Heart left ventricle (tissue), 16 donors: ENCODE data around the gene HSPB8. TPM values are rescaled to one million over a fixed set of nuclear protein-coding genes. Genes with fewer than 3 reads are reported as not detected.
A peak's percentile ranks its signal among the peaks of the same experiment; 100 is the strongest.

Source experiments
- ATAC-seq, 4 donors: fragments of 200-7000 bp; cut with Tn5 transposase; one replicate each; pipeline ENCODE4 v1.9.1; 2020 to 2022; ENCODE audit warnings: moderate library complexity in 4 of 4, mild to moderate bottlenecking in 3 of 4, moderate number of reproducible peaks in 1 of 4
- DNase-seq, 5 donors: peaks; one replicate each; pipeline ENCODE4 v3.0.0-alpha.2; 2020
- H3K27ac ChIP-seq, 12 donors: fragments of 200-600 bp; sonication (generic) in 4 of 12; one replicate each; pipeline versions ENCODE4 v1.5.0 to v1.8.0; 2016 to 2022; ENCODE audit warnings: mild to moderate bottlenecking in 2 of 12
- H3K27me3 ChIP-seq, 9 donors: fragments of 200-600 bp; sonication (generic) in 2 of 9; one replicate each; pipeline versions ENCODE4 v1.5.1 to v1.8.0; 2016 to 2022; ENCODE audit warnings: mild to moderate bottlenecking in 3 of 9
- H3K36me3 ChIP-seq, 9 donors: fragments of 200-600 bp; sonication (generic) in 2 of 9; one replicate each; pipeline versions ENCODE4 v1.5.0 to v1.8.0; 2018 to 2022; ENCODE audit warnings: mild to moderate bottlenecking in 2 of 9
- H3K4me1 ChIP-seq, 12 donors: fragments of 200-600 bp; sonication (generic) in 4 of 12; one replicate each; pipeline versions ENCODE4 v1.5.0 to v1.8.0; 2016 to 2022; ENCODE audit warnings: mild to moderate bottlenecking in 3 of 12
- H3K4me3 ChIP-seq, 12 donors: fragments of 200-600 bp; sonication (generic) in 4 of 12; one replicate each; pipeline versions ENCODE4 v1.5.0 to v1.8.0; 2017 to 2022; ENCODE audit warnings: mild to moderate bottlenecking in 9 of 12, moderate library complexity in 4 of 12
- H3K9me3 ChIP-seq, 12 donors: fragments of 200-600 bp; sonication (generic) in 4 of 12; one replicate each; pipeline versions ENCODE4 v1.5.0 to v1.8.0; 2016 to 2022; ENCODE audit warnings: mild to moderate bottlenecking in 1 of 12
- POLR2A ChIP-seq, 2 donors: fragments of 450-650 bp; IDR thresholded peaks; one replicate each; pipeline ENCODE4 v1.6.1; 2017; ENCODE audit warnings: antibody characterized with exemption in 2 of 2, mild to moderate bottlenecking in 2 of 2, moderate library complexity in 2 of 2
- WGBS, 4 donors: extraction: QIAGEN DNeasy Blood & Tissue Kit in 2 of 4; methylation state at CpG; one replicate each; pipeline versions ENCODE4 v1.1.5 to v1.1.7; 2013 to 2018; 5-methylcytosine and 5-hydroxymethylcytosine counted together
- intact Hi-C, 10 donors: fragments of 100-400 bp; cut with DNase I; formaldehyde crosslinking; loops; one replicate each; pipeline versions ENCODE4 v1.11.1 to v1.14.2; 2022
- polyA plus RNA-seq, 2 donors: library from polyadenylated mRNA; stranded (reverse); fragments of 200-250 nt; gene quantifications; one replicate each; pipeline ENCODE4 v1.2.3, GENCODE V29; 2013
- total RNA-seq, 9 donors: library from RNA; depleted of rRNA in 2 of 9; stranded (reverse); fragments of >200 nt in 2 of 9; fragmentation: NEBNext Ultra II Directional in 3 of 9; extraction: Animal tissue kit (Norgen Biotek cat#: 25700) in 3 of 9; gene quantifications; one replicate each; pipeline versions ENCODE4 v1.1.0 to v1.2.4, GENCODE V29; 2016 to 2023
- TF ChIP-seq, protein P1 (sequence below), 12 donors: fragments of 200-600 bp; sonication (generic) in 4 of 12; IDR thresholded peaks; one replicate each; pipeline versions ENCODE4 v1.5.0 to v1.8.0; 2018 to 2022; ENCODE audit warnings: antibody characterized with exemption in 12 of 12, mild to moderate bottlenecking in 5 of 12
- donor health status: ischemic (EF 13 %, LVEDD 7.1; RV severe dilation, severe dysfunction).
- donor health status: healthy with polysubstance abuse.
- donor health status: DM: no; HTN: yes; CAD: no.
- donor health status: DM: no; HTN: no; CAD: no.
- donor health status: ischemic (EF 25% LVEDD 6.9; RV normal size, moderate dysfunction).
- donor health status: ischemic (EF 25% LVEDD 5.7; RV mildly dilated, moderate dysfunction).
- donor health status: healthy.
- donor health status: DM: yes; HTN: yes; CAD: no.
- donor health status: ischemic (EF 35%, LVEDD 5.7; RV mildly dilated, moderate dysfunction).
- donor health status: nonischemic (EF 11% LVEDD 7.7; RV severe dilation, severe dysfunction).
- donor health status: DM: yes; HTN: yes; CAD: no.
- donor health status: PGD.
- donor health status: ischemic (EF 29% LVEDD 5.4; RV normal size, mild dysfunction).
- donor health status: nonischemic (EF 23%, LVEDD 6.1; RV moderate dilation, normal function).

Gene HSPB8
- total and polyA plus RNA-seq, 11 donors = 417 to 662 (median 523) TPM

GRCh38 chr12:119201789-119202543 is 23.2 kb downstream of the HSPB8 start:
- peak overlapping the region in 1 of 12 donors; percentile 78 for H3K27ac ChIP-seq
- DNase-seq = no peak

GRCh38 chr12:119202544-119202943 is 23.8 kb downstream of the HSPB8 start:
- Histone ChIP-seq H3K36me3 (no peaks in the 10 kb centered on the region), H3K27ac (peak overlapping the region in 4 of 12 donors; percentile 66 to 88 (median 78)), H3K4me3 (no peak overlapping the region), H3K27me3 (no peaks in the 10 kb centered on the region), H3K4me1 (peaks cover 0 to 44% (median 28%) of the 10 kb centered on the region in 12 donors), H3K9me3 (no peaks in the 10 kb centered on the region)
- intact Hi-C loops = loop anchor here in 3 of 10 donors (10.0 kb wide), 3 partner anchors 88 to 212 kb away; no protein-coding TSS in a partner anchor
- 44 to 53% (median 46%) methylated on average over 2 of the region's 2 CpGs for WGBS, 4 donors
- no peak for DNase-seq
- ATAC-seq = no peak
- TF ChIP-seq POLR2A (IDR thresholded peaks at IDR 0.05) = no peak
- TF ChIP-seq, protein P1, sequence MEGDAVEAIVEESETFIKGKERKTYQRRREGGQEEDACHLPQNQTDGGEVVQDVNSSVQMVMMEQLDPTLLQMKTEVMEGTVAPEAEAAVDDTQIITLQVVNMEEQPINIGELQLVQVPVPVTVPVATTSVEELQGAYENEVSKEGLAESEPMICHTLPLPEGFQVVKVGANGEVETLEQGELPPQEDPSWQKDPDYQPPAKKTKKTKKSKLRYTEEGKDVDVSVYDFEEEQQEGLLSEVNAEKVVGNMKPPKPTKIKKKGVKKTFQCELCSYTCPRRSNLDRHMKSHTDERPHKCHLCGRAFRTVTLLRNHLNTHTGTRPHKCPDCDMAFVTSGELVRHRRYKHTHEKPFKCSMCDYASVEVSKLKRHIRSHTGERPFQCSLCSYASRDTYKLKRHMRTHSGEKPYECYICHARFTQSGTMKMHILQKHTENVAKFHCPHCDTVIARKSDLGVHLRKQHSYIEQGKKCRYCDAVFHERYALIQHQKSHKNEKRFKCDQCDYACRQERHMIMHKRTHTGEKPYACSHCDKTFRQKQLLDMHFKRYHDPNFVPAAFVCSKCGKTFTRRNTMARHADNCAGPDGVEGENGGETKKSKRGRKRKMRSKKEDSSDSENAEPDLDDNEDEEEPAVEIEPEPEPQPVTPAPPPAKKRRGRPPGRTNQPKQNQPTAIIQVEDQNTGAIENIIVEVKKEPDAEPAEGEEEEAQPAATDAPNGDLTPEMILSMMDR (IDR thresholded peaks at IDR 0.05) = no peak

More at GRCh38 chr12:119201789-119202543, 23.2 kb downstream of the HSPB8 start:
- no peaks in the 10 kb centered on the region for H3K9me3 ChIP-seq
- TF ChIP-seq POLR2A (IDR thresholded peaks at IDR 0.05) = no peak
- TF ChIP-seq, protein P1 (IDR thresholded peaks at IDR 0.05) = no peak
- WGBS, 4 donors = 77 to 85% (median 83%) methylated on average over 8 to 9 of the region's 9 CpGs
- intact Hi-C loops = loop anchor here in 3 of 10 donors (10.0 kb wide), 3 partner anchors 87 to 213 kb away; no protein-coding TSS in a partner anchor
- no peaks in the 10 kb centered on the region for H3K27me3 ChIP-seq
- H3K36me3 ChIP-seq = no peaks in the 10 kb centered on the region
- no peak for ATAC-seq
- H3K4me3 ChIP-seq = no peak overlapping the region
- peaks cover 0 to 39% (median 23%) of the 10 kb centered on the region in 12 donors for H3K4me1 ChIP-seq

DNA sequence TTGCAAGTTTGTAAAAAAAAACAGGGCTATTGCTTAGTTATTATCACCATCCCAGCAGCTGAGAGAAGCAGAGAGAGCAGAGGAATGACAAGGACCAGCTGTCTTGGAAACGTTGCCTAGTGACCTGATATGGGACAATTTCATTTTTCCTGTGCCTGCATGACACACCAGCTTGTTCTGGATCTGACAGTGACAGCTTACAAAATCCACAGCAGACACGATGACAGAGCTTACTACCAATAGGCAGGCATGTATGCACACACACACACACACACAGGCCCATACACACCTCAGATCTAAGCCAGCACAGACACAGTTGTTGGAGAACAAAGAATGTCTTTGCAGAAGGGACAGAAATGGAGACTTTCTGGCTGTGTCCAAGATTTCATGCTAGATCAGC is 25.4 kb downstream of the HSPB8 start:
- H3K27ac ChIP-seq = peak overlapping the region; percentile 10 to 88 (median 70)
- H3K36me3 ChIP-seq = no peaks in the 10 kb centered on the region
- H3K27me3 ChIP-seq = no peaks in the 10 kb centered on the region
- TF ChIP-seq, protein P1 (IDR thresholded peaks at IDR 0.05) = no peak
- TF ChIP-seq POLR2A (IDR thresholded peaks at IDR 0.05) = no peak
- 3 to 15% (median 13%) methylated on average over 2 of the region's 2 CpGs for WGBS, 4 donors
- H3K9me3 ChIP-seq = no peaks in the 10 kb centered on the region
- H3K4me1 ChIP-seq = peaks cover 0 to 52% (median 38%) of the 10 kb centered on the region in 12 donors
- DNase-seq (peak in 4 of 5 donors; percentile 66 to 79 (median 71)), ATAC-seq (peak; percentile 65 to 77 (median 73))
- intact Hi-C loops = loop anchor here in 4 of 10 donors (2.0 to 10.0 kb wide), 5 partner anchors 25 to 211 kb away; partner anchors contain the start of gene HSPB8 (in 1 of the 4)
- H3K4me3 ChIP-seq = no peak overlapping the region

GRCh38 chr12:119204671-119205285 is 26.0 kb downstream of the HSPB8 start:
- H3K27me3 ChIP-seq = no peaks in the 10 kb centered on the region
- H3K27ac ChIP-seq = peak overlapping the region; percentile 10 to 88 (median 70)
- DNase-seq = peak in 2 of 5 donors; percentile 34 to 59
- no peaks in the 10 kb centered on the region for H3K36me3 ChIP-seq
- peak in 1 of 4 donors; percentile 5 for ATAC-seq
- no peak overlapping the region for H3K4me3 ChIP-seq
- H3K4me1 ChIP-seq = peaks cover 0 to 58% (median 39%) of the 10 kb centered on the region in 12 donors
- 51 to 60% (median 54%) methylated on average over 4 to 7 of the region's 7 CpGs for WGBS, 4 donors
- H3K9me3 ChIP-seq = no peaks in the 10 kb centered on the region
- TF ChIP-seq POLR2A (IDR thresholded peaks at IDR 0.05) = no peak
- TF ChIP-seq, protein P1 (IDR thresholded peaks at IDR 0.05) = no peak
- intact Hi-C loops = loop anchor here in 5 of 10 donors (2.0 to 10.0 kb wide), 6 partner anchors 26 to 210 kb away; partner anchors contain the start of gene HSPB8 (in 1 of the 5)
